Coronary artery (tissue), 2 donors: ENCODE results near the gene PCGF3.

Experiments used
- DNase-seq: peaks from one replicate; pipeline ENCODE4 v3.0.0-alpha.2; 2017; ENCODE audit warnings: low spot score
- H3K27ac ChIP-seq, 2 donors: fragments of 200-600 bp; sonication (generic); one replicate each; pipeline ENCODE4 v1.5.1; 2016 to 2019
- H3K4me3 ChIP-seq: fragments of 200-600 bp; sonication (generic); 2 replicates; pipeline ENCODE4 v1.5.1; 2016; ENCODE audit warnings: mild to moderate bottlenecking, moderate library complexity
- TF ChIP-seq, protein P1 (sequence below): fragments of 200-600 bp; sonication (generic); IDR thresholded peaks from one replicate; pipeline ENCODE4 v1.5.1; 2019; ENCODE audit warnings: antibody characterized with exemption

The PCGF3 gene

GRCh38 chr4:762211-763190 lies 56.9 kb downstream of the PCGF3 start:
- DNase-seq = no peak
- TF ChIP-seq, protein P1, sequence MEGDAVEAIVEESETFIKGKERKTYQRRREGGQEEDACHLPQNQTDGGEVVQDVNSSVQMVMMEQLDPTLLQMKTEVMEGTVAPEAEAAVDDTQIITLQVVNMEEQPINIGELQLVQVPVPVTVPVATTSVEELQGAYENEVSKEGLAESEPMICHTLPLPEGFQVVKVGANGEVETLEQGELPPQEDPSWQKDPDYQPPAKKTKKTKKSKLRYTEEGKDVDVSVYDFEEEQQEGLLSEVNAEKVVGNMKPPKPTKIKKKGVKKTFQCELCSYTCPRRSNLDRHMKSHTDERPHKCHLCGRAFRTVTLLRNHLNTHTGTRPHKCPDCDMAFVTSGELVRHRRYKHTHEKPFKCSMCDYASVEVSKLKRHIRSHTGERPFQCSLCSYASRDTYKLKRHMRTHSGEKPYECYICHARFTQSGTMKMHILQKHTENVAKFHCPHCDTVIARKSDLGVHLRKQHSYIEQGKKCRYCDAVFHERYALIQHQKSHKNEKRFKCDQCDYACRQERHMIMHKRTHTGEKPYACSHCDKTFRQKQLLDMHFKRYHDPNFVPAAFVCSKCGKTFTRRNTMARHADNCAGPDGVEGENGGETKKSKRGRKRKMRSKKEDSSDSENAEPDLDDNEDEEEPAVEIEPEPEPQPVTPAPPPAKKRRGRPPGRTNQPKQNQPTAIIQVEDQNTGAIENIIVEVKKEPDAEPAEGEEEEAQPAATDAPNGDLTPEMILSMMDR = no peak
- Histone ChIP-seq H3K27ac (no peak overlapping the region), H3K4me3 (no peak overlapping the region)

DNA sequence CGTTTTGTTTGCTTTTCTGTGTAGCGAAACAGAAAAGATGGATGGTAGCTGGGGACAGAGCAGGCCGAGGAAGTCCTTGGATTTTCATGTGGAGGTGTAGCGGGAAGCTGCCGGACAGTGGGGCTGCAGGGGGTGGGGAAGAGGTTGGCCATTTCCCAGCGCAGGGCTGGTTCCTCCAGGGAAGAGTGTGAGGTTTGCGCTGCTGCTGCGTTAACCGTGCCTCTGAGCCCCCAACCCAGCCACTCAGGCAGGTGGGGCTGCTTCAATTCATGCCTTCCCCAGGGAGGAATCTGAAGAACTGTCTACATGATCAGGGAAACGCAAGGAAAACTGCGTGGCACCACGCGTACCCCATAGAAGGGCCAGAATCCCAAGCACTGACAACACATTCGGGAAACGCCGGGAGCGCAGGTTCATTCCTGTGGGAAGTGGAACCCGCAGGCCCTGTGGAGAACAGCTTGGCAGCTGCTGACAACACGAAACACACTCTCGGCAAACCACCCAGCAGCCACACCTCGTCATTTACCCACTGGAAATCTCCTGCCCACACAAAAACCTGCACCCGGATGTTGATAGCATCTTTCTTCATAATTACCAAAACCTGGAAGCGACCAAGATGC lies 57.7 kb downstream of the PCGF3 start:
- no peak for DNase-seq
- TF ChIP-seq, protein P1 = no peak
- Histone ChIP-seq H3K27ac (no peak overlapping the region), H3K4me3 (no peak overlapping the region)

DNA sequence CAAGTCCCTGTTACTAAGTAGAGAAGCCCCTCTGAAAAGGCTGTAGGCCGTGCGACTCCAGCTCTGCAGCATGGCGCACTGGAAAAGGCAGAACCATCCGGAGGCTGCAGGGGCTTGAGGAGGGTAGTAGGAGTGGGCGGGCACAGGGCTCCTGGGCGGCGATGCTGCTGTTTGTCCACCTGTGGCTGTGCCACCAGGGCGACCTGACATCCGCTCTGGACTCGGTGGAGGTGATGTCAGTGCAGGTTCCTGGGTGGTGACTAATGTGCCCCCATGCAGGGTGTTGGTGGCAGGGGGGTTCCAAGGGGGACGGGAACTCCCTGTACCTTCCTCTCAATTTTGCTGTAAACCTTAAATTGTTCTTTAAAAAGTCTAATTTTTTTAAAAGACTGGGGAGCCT lies 58.3 kb downstream of the PCGF3 start:
- Histone ChIP-seq H3K27ac (no peak overlapping the region), H3K4me3 (no peak overlapping the region)
- no peak for DNase-seq
- TF ChIP-seq, protein P1 = no peak

DNA sequence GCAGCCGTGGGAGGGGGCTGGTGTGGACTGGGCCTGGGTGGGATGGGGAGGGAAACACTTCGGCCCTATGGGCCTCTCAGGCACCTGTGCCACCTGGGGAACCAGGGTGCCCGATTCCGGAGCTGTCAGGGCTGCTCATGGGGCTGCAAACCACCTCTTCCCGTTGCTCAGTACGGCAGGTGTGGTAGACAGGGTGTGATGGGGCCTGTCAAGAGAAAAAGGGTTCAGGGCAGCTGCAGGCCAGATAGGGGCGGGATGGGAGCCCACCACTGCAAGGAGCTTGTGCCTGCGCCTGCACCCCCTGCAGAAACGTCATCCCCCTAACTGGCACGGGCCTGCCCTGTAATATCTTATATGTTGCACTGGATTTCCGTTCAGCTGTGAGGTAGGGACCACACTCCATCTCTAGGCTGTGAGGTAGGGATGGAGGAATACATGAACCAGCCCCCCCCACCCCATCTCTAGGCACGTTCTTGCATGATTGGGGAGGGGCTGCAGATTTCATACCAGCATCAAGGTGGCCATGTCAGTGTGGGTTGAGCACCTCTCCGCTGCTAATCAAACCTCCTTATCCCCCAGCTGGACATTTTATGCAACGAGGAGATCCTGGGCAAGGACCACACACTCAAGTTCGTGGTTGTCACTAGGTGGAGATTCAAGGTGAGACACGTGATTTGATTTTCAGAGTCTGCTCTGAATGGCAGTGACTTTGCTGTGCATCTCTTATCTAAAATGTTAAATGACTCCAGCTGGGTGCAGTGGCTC lies 59.0 kb downstream of the PCGF3 start:
- Histone ChIP-seq H3K4me3 (no peak overlapping the region), H3K27ac (no peak overlapping the region)
- DNase-seq = no peak
- TF ChIP-seq, protein P1 = no peak

- DNase-seq = no peak
- TF ChIP-seq, protein P1 = no peak
- Histone ChIP-seq H3K27ac (no peak overlapping the region), H3K4me3 (no peak overlapping the region)
Observed at GRCh38 chr4:766152-766515, 60.5 kb downstream of the PCGF3 start.

DNA sequence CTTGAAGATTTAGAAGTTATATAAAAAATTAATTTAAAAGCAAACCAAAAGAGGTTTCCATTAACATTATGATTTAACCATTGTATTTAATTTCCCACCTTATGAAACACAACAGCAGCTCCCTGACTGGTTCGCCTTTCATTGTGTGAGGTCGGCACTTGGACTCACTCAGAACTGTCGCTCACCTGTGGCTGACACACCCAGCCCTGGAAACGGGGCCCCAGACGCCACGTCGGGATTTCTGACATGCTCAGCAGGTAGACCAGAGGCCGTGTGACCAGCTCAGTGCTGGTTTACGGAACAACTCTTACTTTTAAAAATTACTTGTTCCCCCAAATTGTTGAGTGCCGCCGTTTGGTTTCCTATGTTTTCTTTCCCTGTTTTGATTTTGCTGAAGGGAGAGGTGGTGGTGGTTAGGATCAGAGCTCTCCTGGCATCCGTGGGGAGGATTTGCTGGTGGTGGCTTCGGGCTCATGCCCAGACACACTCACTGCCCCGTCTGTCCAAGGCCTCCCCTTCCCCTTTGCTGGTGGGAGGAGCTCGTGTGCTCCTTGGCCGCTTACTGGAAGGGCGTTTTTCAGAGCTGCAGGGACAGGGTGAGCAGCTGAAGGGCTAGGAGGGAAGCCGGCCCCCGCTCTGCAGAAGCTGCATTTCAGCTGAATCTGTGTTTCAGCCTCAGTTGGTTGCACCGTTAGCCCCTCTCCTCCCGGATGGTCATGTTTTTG lies 61.1 kb downstream of the PCGF3 start:
- no peak for DNase-seq
- no peak overlapping the region for H3K4me3 ChIP-seq
- TF ChIP-seq, protein P1 = no peak
- H3K27ac ChIP-seq = no peak overlapping the region
